ENCODE measurements around the gene ITGA7.

ITGA7 gene

DNA sequence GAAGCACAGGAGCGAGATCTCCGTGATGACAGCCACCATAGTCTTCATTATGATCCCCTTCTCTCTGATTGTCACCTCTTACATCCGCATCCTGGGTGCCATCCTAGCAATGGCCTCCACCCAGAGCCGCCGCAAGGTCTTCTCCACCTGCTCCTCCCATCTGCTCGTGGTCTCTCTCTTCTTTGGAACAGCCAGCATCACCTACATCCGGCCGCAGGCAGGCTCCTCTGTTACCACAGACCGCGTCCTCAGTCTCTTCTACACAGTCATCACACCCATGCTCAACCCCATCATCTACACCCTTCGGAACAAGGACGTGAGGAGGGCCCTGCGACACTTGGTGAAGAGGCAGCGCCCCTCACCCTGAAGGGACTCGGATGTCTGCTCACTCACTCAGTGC is 70.2 kb downstream of the ITGA7 start:
- H3K4me3 ChIP-seq (ENCODE audit: low read depth, low read length), result no peak overlapping the region
- H3K4me1 ChIP-seq, result peaks cover 2% of the 10 kb centered on the region
- H3K27me3 ChIP-seq (ENCODE audit: control insufficient read depth, insufficient read depth, low read length), result no peaks in the 10 kb centered on the region
- H3K4me2 ChIP-seq (ENCODE audit: low read length), result no peak overlapping the region
- no peak overlapping the region for H2AFZ ChIP-seq
- no peak overlapping the region for H3K9ac ChIP-seq
- TF ChIP-seq, protein P1, sequence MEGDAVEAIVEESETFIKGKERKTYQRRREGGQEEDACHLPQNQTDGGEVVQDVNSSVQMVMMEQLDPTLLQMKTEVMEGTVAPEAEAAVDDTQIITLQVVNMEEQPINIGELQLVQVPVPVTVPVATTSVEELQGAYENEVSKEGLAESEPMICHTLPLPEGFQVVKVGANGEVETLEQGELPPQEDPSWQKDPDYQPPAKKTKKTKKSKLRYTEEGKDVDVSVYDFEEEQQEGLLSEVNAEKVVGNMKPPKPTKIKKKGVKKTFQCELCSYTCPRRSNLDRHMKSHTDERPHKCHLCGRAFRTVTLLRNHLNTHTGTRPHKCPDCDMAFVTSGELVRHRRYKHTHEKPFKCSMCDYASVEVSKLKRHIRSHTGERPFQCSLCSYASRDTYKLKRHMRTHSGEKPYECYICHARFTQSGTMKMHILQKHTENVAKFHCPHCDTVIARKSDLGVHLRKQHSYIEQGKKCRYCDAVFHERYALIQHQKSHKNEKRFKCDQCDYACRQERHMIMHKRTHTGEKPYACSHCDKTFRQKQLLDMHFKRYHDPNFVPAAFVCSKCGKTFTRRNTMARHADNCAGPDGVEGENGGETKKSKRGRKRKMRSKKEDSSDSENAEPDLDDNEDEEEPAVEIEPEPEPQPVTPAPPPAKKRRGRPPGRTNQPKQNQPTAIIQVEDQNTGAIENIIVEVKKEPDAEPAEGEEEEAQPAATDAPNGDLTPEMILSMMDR (IDR thresholded peaks at IDR 0.05), result no peak
- no peaks in the 10 kb centered on the region for H3K79me2 ChIP-seq
- H3K36me3 ChIP-seq (ENCODE audit: control insufficient read depth, insufficient read depth, low read length), result no peaks in the 10 kb centered on the region
- H3K9me3 ChIP-seq (ENCODE audit: control insufficient read depth, low read length), result no peaks in the 10 kb centered on the region
- H3K27ac ChIP-seq, result no peak overlapping the region

DNA sequence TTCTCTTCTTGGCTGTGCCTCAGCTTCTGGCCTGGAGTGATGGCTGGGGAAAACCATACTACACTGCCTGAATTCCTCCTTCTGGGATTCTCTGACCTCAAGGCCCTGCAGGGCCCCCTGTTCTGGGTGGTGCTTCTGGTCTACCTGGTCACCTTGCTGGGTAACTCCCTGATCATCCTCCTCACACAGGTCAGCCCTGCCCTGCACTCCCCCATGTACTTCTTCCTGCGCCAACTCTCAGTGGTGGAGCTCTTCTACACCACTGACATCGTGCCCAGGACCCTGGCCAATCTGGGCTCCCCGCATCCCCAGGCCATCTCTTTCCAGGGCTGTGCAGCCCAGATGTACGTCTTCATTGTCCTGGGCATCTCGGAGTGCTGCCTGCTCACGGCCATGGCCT is 70.9 kb downstream of the ITGA7 start, which contains the start of gene OR10P1:
OR10P1 (plus strand) TSS at position 40 of the 400 bp plus-strand sequence; CDS start at position 40, 0 bp downstream.
- H3K9me3 ChIP-seq (ENCODE audit: control insufficient read depth, low read length), result no peaks in the 10 kb centered on the region

DNA sequence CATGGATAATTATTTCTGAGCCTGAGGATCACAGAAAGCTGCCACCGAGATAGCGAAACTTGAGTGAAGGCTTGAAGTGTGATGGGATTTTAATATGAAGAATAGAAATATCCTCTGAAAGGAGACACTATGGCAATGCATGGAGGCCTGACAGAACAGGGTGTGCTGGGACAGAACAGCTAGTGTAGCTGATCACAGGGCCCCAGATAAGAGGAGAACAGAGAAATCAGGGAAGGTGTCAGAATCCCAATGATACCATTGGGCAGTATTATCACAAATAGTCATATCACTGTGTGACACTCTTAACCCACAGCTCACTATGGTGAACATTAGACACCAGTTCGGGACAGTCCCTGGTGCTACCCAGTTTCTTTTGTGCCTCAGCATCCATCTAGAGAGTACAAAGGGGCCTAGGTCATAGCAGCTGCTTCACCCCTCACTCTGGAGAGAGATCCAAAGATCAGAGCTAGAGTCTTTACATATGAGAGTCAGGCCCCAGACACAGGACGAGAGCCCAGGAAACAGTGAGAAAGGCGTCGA is 71.5 kb downstream of the ITGA7 start:
- Histone ChIP-seq H3K27ac (no peak overlapping the region), H3K4me1 (no peaks in the 10 kb centered on the region), H3K9me3 (ENCODE audit: control insufficient read depth, low read length) (no peaks in the 10 kb centered on the region), H3K36me3 (ENCODE audit: control insufficient read depth, insufficient read depth, low read length) (no peaks in the 10 kb centered on the region), H3K9ac (no peak overlapping the region), H3K4me3 (ENCODE audit: low read depth, low read length) (no peak overlapping the region), H3K79me2 (no peaks in the 10 kb centered on the region), H3K27me3 (ENCODE audit: control insufficient read depth, insufficient read depth, low read length) (no peaks in the 10 kb centered on the region), H2AFZ (no peak overlapping the region), H3K4me2 (ENCODE audit: low read length) (no peak overlapping the region)
- TF ChIP-seq, protein P1 (IDR thresholded peaks at IDR 0.05), result no peak

More for the DNA sequence above, 70.9 kb downstream of the ITGA7 start, which contains the start of gene OR10P1:
- Histone ChIP-seq H3K4me1 (peaks cover under 1% of the 10 kb centered on the region), H3K9ac (no peak within 1 kb of the TSS), H3K27me3 (ENCODE audit: control insufficient read depth, insufficient read depth, low read length) (no peaks in the 10 kb centered on the region), H3K79me2 (no peaks in the 10 kb centered on the region), H3K4me2 (ENCODE audit: low read length) (no peak within 1 kb of the TSS), H2AFZ (no peak within 1 kb of the TSS), H3K27ac (no peak within 1 kb of the TSS), H3K4me3 (ENCODE audit: low read depth, low read length) (no peak within 1 kb of the TSS), H3K36me3 (ENCODE audit: control insufficient read depth, insufficient read depth, low read length) (no peaks in the 10 kb centered on the region)
- TF ChIP-seq, protein P1 (IDR thresholded peaks at IDR 0.05), result no peak
